Gastrocnemius medialis (tissue), 4 donors: ENCODE data around the gene EPB41L1.

ENCODE experiments used
- CTCF ChIP-seq, 5 experiments: fragments of 450-650 bp in 3 of 5; fragments of 200-600 bp in 2 of 5; sonication (generic) in 2 of 5; IDR thresholded peaks in 4 of 5; conservative IDR thresholded peaks in 1 of 5; 1 replicate in 4 of 5; 2 replicates in 1 of 5; pipeline ENCODE4 v1.5.1; 2016 to 2019; ENCODE audit warnings: antibody characterized with exemption in 5 of 5, mild to moderate bottlenecking in 3 of 5, moderate library complexity in 3 of 5
- POLR2A ChIP-seq, 2 donors: fragments of 450-650 bp; IDR thresholded peaks; one replicate each; pipeline ENCODE4 v1.6.1; 2017; ENCODE audit warnings: antibody characterized with exemption in 2 of 2, mild to moderate bottlenecking in 2 of 2, moderate library complexity in 2 of 2

GRCh38 chr20:36104856-36105255, 49.7 kb upstream of the EPB41L1 start:
- TF ChIP-seq CTCF (IDR thresholded peaks at IDR 0.05 in 4 of 5, conservative IDR thresholded peaks at IDR 0.05 in 1 of 5) (no peak), POLR2A (IDR thresholded peaks at IDR 0.05) (no peak)
